H7 (cell line): Measurements from ENCODE around the gene ZNF222. TPM values are rescaled to one million over a fixed set of nuclear protein-coding genes. Genes with fewer than 3 reads are reported as not detected.
A peak's percentile ranks its signal among the peaks of the same experiment; 100 is the strongest.

ENCODE experiments used
- DNase-seq: peaks from one replicate; pipeline ENCODE4 v3.0.0; 2012
- H3K27me3 ChIP-seq: 2 replicates; pipeline ENCODE4 v1.6.0; 2011; ENCODE audit warnings: mild to moderate bottlenecking, low read length; ENCODE audit not compliant: control insufficient read depth, insufficient read depth
- H3K36me3 ChIP-seq: replicated peaks from 2 replicates; pipeline ENCODE4 v1.5.1; 2011; ENCODE audit warnings: low read length; ENCODE audit not compliant: control insufficient read depth, insufficient read depth
- H3K4me3 ChIP-seq: 2 replicates; pipeline ENCODE4 v1.5.1; 2011; ENCODE audit warnings: low read depth, mild to moderate bottlenecking, control low read depth, low read length, moderate library complexity; ENCODE audit not compliant: insufficient read depth
- total RNA-seq: library from RNA; depleted of rRNA; stranded (reverse); fragments of >200 nt; shearing (Covaris generic); gene quantifications from 2 replicates; pipeline ENCODE4 v1.2.3, GENCODE V29; 2014; rRNA removed

The ZNF222 gene
- total RNA-seq, 1 experiment from 2014 or later, result 1.8 TPM

GRCh38 chr19:44072543-44073401 is 47.6 kb downstream of the ZNF222 start:
- DNase-seq, result peak; percentile 35
- no peaks in the 10 kb centered on the region for H3K36me3 ChIP-seq
- peak overlapping the region; percentile 70 for H3K4me3 ChIP-seq
- peaks cover 12% of the 10 kb centered on the region; the same call in 1 of the 2 replicates for H3K27me3 ChIP-seq

- no peak for DNase-seq
- H3K36me3 ChIP-seq, result no peaks in the 10 kb centered on the region
- H3K27me3 ChIP-seq, result peaks cover 12% of the 10 kb centered on the region; the same call in 1 of the 2 replicates
- no peak overlapping the region for H3K4me3 ChIP-seq
Observed at GRCh38 chr19:44076325-44076724, 51.1 kb downstream of the ZNF222 start.

Other genes with a start within 250 kb of the ZNF222 start
- gene KCNN4, start 244.4 kb upstream of the ZNF222 start, total RNA-seq, result 0.62 and 1.1 TPM in 2 replicates
- 0.21 and 1.8 TPM in 2 replicates for gene LYPD5, start 222.9 kb upstream of the ZNF222 start, total RNA-seq
- 0.55 and 2.0 TPM in 2 replicates for gene ZNF283, start 198.1 kb upstream of the ZNF222 start, total RNA-seq
- gene ZNF404, start 141.4 kb upstream of the ZNF222 start, total RNA-seq, result 0.90 and 1.2 TPM in 2 replicates
- gene ZNF45, start 90.1 kb upstream of the ZNF222 start, total RNA-seq, result 11.6 and 11.9 TPM in 2 replicates
- gene ZNF221, start 74.2 kb upstream of the ZNF222 start, total RNA-seq, result 2.2 and 3.0 TPM in 2 replicates
- 7.6 and 9.7 TPM in 2 replicates for gene ZNF155, start 41.2 kb upstream of the ZNF222 start, total RNA-seq
- 1.4 and 3.2 TPM in 2 replicates for gene ZNF230, start 22.4 kb upstream of the ZNF222 start, total RNA-seq
- 3.5 and 8.1 TPM in 2 replicates for gene ZNF223, start 26.7 kb downstream of the ZNF222 start, total RNA-seq
- gene ZNF284, start 46.8 kb downstream of the ZNF222 start, total RNA-seq, result 1.3 and 2.0 TPM in 2 replicates
- gene ZNF224, start 69.0 kb downstream of the ZNF222 start, total RNA-seq, result 9.6 and 14.0 TPM in 2 replicates
- gene ZNF225, start 88.0 kb downstream of the ZNF222 start, total RNA-seq, result 2.4 and 3.8 TPM in 2 replicates
- gene ZNF234, start 116.2 kb downstream of the ZNF222 start, total RNA-seq, result 3.5 and 5.5 TPM in 2 replicates
- gene ZNF226, start 139.7 kb downstream of the ZNF222 start, total RNA-seq, result 8.9 and 12.0 TPM in 2 replicates
- 14.0 and 21.4 TPM in 2 replicates for gene ZNF227, start 187.2 kb downstream of the ZNF222 start, total RNA-seq
- 0.48 and 1.1 TPM in 2 replicates for gene ZNF233, start 234.5 kb downstream of the ZNF222 start, total RNA-seq